Adrenal gland (tissue), 12 donors: ENCODE measurements around the gene CRADD. TPM values are rescaled to one million over a fixed set of nuclear protein-coding genes. Genes with fewer than 3 reads are reported as not detected.
"Not testable (repeated sequence)": the region's sequence is repeated elsewhere in the genome, so short reads cannot be mapped to it uniquely, and the experiment has no call there.

Source experiments
- DNase-seq, 7 donors: peaks; one replicate each; pipeline ENCODE4 v3.0.0-alpha.2; 2019 to 2020
- H3K27ac ChIP-seq, 5 donors: fragments of 200-600 bp; sonication (generic) in 4 of 5; 1 replicate in 3 of 5; 2 replicates in 2 of 5; pipeline versions ENCODE4 v1.5.1 to v1.8.0; 2016 to 2020; ENCODE audit warnings: mild to moderate bottlenecking in 1 of 5
- H3K27me3 ChIP-seq: fragments of 200-600 bp; 2 replicates; pipeline ENCODE4 v1.8.0; 2021
- H3K36me3 ChIP-seq, 2 donors: fragments of 200-600 bp; replicated peaks in 1 of 2; 1 replicate in 1 of 2; 2 replicates in 1 of 2; pipeline versions ENCODE4 v1.5.1 to v1.8.0; 2018 to 2022
- H3K4me1 ChIP-seq, 2 donors: fragments of 200-600 bp; replicated peaks in 1 of 2; 1 replicate in 1 of 2; 2 replicates in 1 of 2; pipeline versions ENCODE4 v1.5.1 to v1.8.0; 2018 to 2021
- H3K4me3 ChIP-seq, 4 donors: fragments of 200-600 bp; sonication (generic) in 3 of 4; one replicate each; pipeline ENCODE4 v1.5.1; 2016 to 2018
- H3K9me3 ChIP-seq, 3 donors: fragments of 200-600 bp; sonication (generic) in 1 of 3; replicated peaks in 1 of 3; 1 replicate in 2 of 3; 2 replicates in 1 of 3; pipeline versions ENCODE4 v1.5.1 to v1.8.0; 2016 to 2021
- CTCF ChIP-seq, 6 experiments: fragments of 450-650 bp in 4 of 6; fragments of 200-600 bp in 2 of 6; sonication (generic) in 1 of 6; IDR thresholded peaks; 1 replicate in 5 of 6; 2 replicates in 1 of 6; pipeline versions ENCODE4 v1.5.1 to v1.8.0; 2016 to 2021; ENCODE audit warnings: antibody characterized with exemption in 6 of 6, mild to moderate bottlenecking in 2 of 6, moderate library complexity in 1 of 6
- POLR2A ChIP-seq, 2 donors: fragments of 450-650 bp; IDR thresholded peaks; one replicate each; pipeline ENCODE4 v1.6.1; 2017; ENCODE audit warnings: antibody characterized with exemption in 2 of 2, mild to moderate bottlenecking in 2 of 2, moderate library complexity in 1 of 2
- WGBS, 4 donors: extraction: QIAGEN DNeasy Blood & Tissue Kit in 2 of 4; methylation state at CpG; one replicate each; pipeline versions ENCODE4 v1.1.5 to v1.1.7; 2013 to 2017; 5-methylcytosine and 5-hydroxymethylcytosine counted together
- intact Hi-C, 2 donors: fragments of 100-400 bp; cut with DNase I; formaldehyde crosslinking; loops; one replicate each; pipeline versions ENCODE4 v1.14.1 to v1.15.0; 2022 to 2023
- polyA plus RNA-seq, 3 donors: library from polyadenylated mRNA; stranded (reverse); fragments of 200-250 nt in 2 of 3; fragments of 350-450 nt in 1 of 3; fragmentation: Illumina TruSeq in 1 of 3; extraction: RNeasy Lipid Tissue Mini Kit (QIAGEN cat#74804) in 1 of 3; gene quantifications; one replicate each; pipeline ENCODE4 v1.2.3, GENCODE V29; 2013 to 2014
- total RNA-seq, 9 donors: library from RNA; depleted of rRNA in 4 of 9; stranded (reverse); fragments of >200 nt in 4 of 9; fragments of 120-200 nt in 1 of 9; fragmentation: NEBNext Ultra II Directional in 1 of 9; extraction: Animal tissue kit (Norgen Biotek cat#: 25700) in 1 of 9; gene quantifications; one replicate each; pipeline versions ENCODE4 v1.1.0 to v1.2.4, GENCODE V29; 2013 to 2023
- donor health status: healthy with polysubstance abuse.
- donor health status: Bipolar disorder and iron deficiency.
- donor health status: DM: yes; HTN: yes; CAD: no.
- donor health status: DM: no; HTN: no; CAD: no.
- donor health status: DM: no; HTN: no; CAD: no.
- donor health status: DM: yes; HTN: yes; CAD: no.

The CRADD gene
- total and polyA plus RNA-seq, 12 donors: 7.3 to 70.1 (median 35.8) TPM

GRCh38 chr12:93707836-93708235, 30.7 kb downstream of the CRADD start:
- 54 to 89% (median 71%) methylated on average over 1 of the region's 1 CpG for WGBS, 4 donors
- TF ChIP-seq POLR2A (IDR thresholded peaks at IDR 0.05) (no peak), CTCF (IDR thresholded peaks at IDR 0.05) (no peak)
- H3K9me3 ChIP-seq: peaks cover 0 to 8% (median 0%) of the 10 kb centered on the region in 3 donors
- no peak overlapping the region for H3K4me3 ChIP-seq
- intact Hi-C loops: no loop called here
- no peaks in the 10 kb centered on the region for H3K36me3 ChIP-seq
- no peak overlapping the region for H3K27ac ChIP-seq
- no peak for DNase-seq
- H3K4me1 ChIP-seq: peaks cover 0 to 22% of the 10 kb centered on the region in 2 donors
- no peaks in the 10 kb centered on the region for H3K27me3 ChIP-seq

GRCh38 chr12:93708952-93709351, 31.8 kb downstream of the CRADD start:
- no peak overlapping the region for H3K4me3 ChIP-seq
- no peak for DNase-seq
- no peak overlapping the region for H3K27ac ChIP-seq
- intact Hi-C loops: no loop called here
- TF ChIP-seq POLR2A (IDR thresholded peaks at IDR 0.05): no peak
- no peaks in the 10 kb centered on the region for H3K27me3 ChIP-seq
- no peaks in the 10 kb centered on the region for H3K36me3 ChIP-seq
- H3K9me3 ChIP-seq: peaks cover 0 to 8% (median 0%) of the 10 kb centered on the region in 3 donors
- 91 to 97% (median 95%) methylated on average over 2 of the region's 2 CpGs for WGBS, 4 donors
- H3K4me1 ChIP-seq: peaks cover 0 to 21% of the 10 kb centered on the region in 2 donors

GRCh38 chr12:93709386-93709785, 32.2 kb downstream of the CRADD start:
- Histone ChIP-seq H3K4me1 (peaks cover 0 to 26% of the 10 kb centered on the region in 2 donors), H3K36me3 (no peaks in the 10 kb centered on the region), H3K27me3 (no peaks in the 10 kb centered on the region), H3K27ac (no peak overlapping the region), H3K4me3 (no peak overlapping the region), H3K9me3 (peaks cover 0 to 8% (median 0%) of the 10 kb centered on the region in 3 donors)
- DNase-seq: no peak
- 95 to 98% (median 96%) methylated on average over 4 of the region's 4 CpGs for WGBS, 4 donors
- intact Hi-C loops: no loop called here
- TF ChIP-seq CTCF (IDR thresholded peaks at IDR 0.05): no peak
- no peak for TF ChIP-seq POLR2A (IDR thresholded peaks at IDR 0.05)

GRCh38 chr12:93710574-93710926, 33.4 kb downstream of the CRADD start:
- Histone ChIP-seq H3K4me1 (peaks cover 0 to 35% of the 10 kb centered on the region in 2 donors), H3K27ac (no peak overlapping the region), H3K9me3 (peaks cover 0 to 8% (median 0%) of the 10 kb centered on the region in 3 donors), H3K4me3 (no peak overlapping the region), H3K36me3 (no peaks in the 10 kb centered on the region), H3K27me3 (no peaks in the 10 kb centered on the region)
- no peak for DNase-seq
- intact Hi-C loops: no loop called here
- WGBS, 4 donors: 92 to 100% (median 97%) methylated on average over 2 of the region's 2 CpGs
- TF ChIP-seq CTCF (IDR thresholded peaks at IDR 0.05): no peak
- TF ChIP-seq POLR2A (IDR thresholded peaks at IDR 0.05): no peak

GRCh38 chr12:93711502-93711901, 34.3 kb downstream of the CRADD start:
- H3K4me3 ChIP-seq, H3K27me3 ChIP-seq, H3K36me3 ChIP-seq, H3K9me3 ChIP-seq, intact Hi-C loops, DNase-seq: not testable (repeated sequence)
- WGBS, 4 donors: 95 to 100% (median 99%) methylated on average over 1 of the region's 1 CpG
- Histone ChIP-seq H3K4me1 (peaks cover 0 to 33% of the 10 kb centered on the region in 2 donors), H3K27ac (peak overlapping the region in 1 of 5 donors; percentile 65)
